KMS-11 (cell line): ENCODE data around the gene IL11.

Source experiments
- H2AFZ ChIP-seq: fragments of 200-600 bp; sonication (generic); 2 replicates; pipeline ENCODE4 v1.6.1; 2016; ENCODE audit warnings: antibody characterized with exemption, mixed run types, low read depth
- H3K27ac ChIP-seq: fragments of 200-600 bp; sonication (generic); 2 replicates; pipeline ENCODE4 v1.6.1; 2016; ENCODE audit warnings: mild to moderate bottlenecking, mixed run types
- H3K27me3 ChIP-seq: fragments of 200-600 bp; sonication (generic); 2 replicates; pipeline ENCODE4 v1.6.1; 2017; ENCODE audit warnings: mild to moderate bottlenecking, low read depth, mixed run types, moderate library complexity; ENCODE audit not compliant: insufficient read depth
- H3K36me3 ChIP-seq: fragments of 200-600 bp; sonication (generic); 2 replicates; pipeline ENCODE4 v1.6.1; 2017; ENCODE audit warnings: mild to moderate bottlenecking, mixed run types; ENCODE audit not compliant: insufficient read depth
- H3K4me1 ChIP-seq: fragments of 200-600 bp; sonication (generic); 2 replicates; pipeline ENCODE4 v1.6.1; 2016; ENCODE audit warnings: mild to moderate bottlenecking, low read depth, mixed run types; ENCODE audit not compliant: poor library complexity, severe bottlenecking
- H3K4me2 ChIP-seq: fragments of 200-600 bp; sonication (generic); 2 replicates; pipeline ENCODE4 v1.7.0; 2016; ENCODE audit warnings: mild to moderate bottlenecking, mixed run types
- H3K4me3 ChIP-seq: fragments of 200-600 bp; sonication (generic); IDR thresholded peaks from 2 replicates; pipeline ENCODE4 v1.6.1; 2017; ENCODE audit warnings: low read depth, low read length, mixed read lengths; ENCODE audit not compliant: insufficient read depth
- H3K79me2 ChIP-seq: fragments of 200-600 bp; sonication (generic); 2 replicates; pipeline ENCODE4 v1.6.1; 2016; ENCODE audit warnings: low read depth, mixed run types; ENCODE audit not compliant: insufficient read depth
- H3K9ac ChIP-seq: fragments of 200-600 bp; sonication (generic); 2 replicates; pipeline ENCODE4 v1.6.1; 2016; ENCODE audit warnings: mild to moderate bottlenecking, mixed run types
- H4K20me1 ChIP-seq: fragments of 200-600 bp; sonication (generic); 2 replicates; pipeline ENCODE4 v1.6.1; 2016; ENCODE audit warnings: mild to moderate bottlenecking, mixed run types; ENCODE audit not compliant: insufficient read depth
- CTCF ChIP-seq: fragments of 200-600 bp; sonication (generic); conservative IDR thresholded peaks from 2 replicates; pipeline ENCODE4 v1.6.1; 2017; ENCODE audit warnings: low read depth, mild to moderate bottlenecking, antibody characterized with exemption, low read length, moderate library complexity, mixed read lengths

Gene IL11

GRCh38 chr19:55340784-55341147 lies 29.5 kb downstream of the IL11 start:
- H3K27me3 ChIP-seq = peaks cover 11% of the 10 kb centered on the region; the same call in 1 of the 2 replicates
- H3K4me1 ChIP-seq = peaks cover 12% of the 10 kb centered on the region
- H4K20me1 ChIP-seq = no peaks in the 10 kb centered on the region
- H3K79me2 ChIP-seq = peaks cover 11% of the 10 kb centered on the region
- peak; percentile 45; the same call in 1 of the 2 replicates for TF ChIP-seq CTCF
- peak overlapping the region; percentile 54 for H3K4me3 ChIP-seq
- H3K9ac ChIP-seq = peak overlapping the region; percentile 77
- H3K36me3 ChIP-seq = no peaks in the 10 kb centered on the region
- H3K4me2 ChIP-seq = peak overlapping the region; percentile 97
- H2AFZ ChIP-seq = peak overlapping the region; percentile 57
- H3K27ac ChIP-seq = peak overlapping the region; percentile 72

DNA sequence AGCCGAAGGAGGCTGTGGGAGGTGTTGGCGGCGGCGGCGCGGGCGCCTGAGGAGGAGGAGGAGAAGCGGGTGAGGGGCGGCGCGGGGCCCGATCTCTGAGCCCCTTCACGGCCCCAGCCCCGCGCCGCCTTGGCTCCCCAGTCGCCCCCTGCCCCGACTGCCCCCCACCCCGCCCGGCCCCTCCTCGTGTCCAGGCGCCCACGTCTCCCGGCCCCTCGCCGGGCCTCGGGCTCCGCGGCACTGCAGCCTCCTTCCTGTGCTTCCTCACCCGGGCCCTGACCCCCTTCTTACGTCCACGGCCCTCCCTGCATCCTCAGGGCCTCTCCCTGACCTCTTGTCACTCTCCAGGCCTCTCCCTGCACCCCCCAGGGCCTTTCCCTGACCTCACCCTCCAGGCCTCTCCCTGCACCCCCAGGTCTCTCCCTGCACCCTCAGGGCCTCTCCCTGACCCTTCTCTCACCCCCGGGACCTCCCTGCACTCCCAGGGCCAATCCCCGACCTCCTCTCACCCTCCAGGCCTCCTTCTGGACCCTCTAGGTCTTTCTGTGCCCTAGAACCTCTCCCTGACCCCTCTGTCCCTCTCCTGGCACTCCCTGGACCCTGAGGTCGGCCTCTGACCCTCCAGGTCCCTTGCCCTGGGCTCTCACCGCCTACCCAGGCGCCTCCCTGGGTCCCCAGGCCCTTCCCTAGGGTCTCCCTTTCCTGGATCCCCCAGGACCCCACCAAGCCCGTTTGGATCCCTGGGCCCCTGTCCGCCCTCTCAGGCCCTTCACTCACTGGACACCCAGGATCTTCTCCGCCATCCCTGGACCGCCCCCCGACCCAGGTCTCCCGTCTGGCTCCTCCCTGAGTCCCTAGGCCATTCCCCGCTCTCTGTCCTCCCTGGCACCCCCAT lies 30.1 kb downstream of the IL11 start:
- Histone ChIP-seq H3K36me3 (no peaks in the 10 kb centered on the region), H3K79me2 (peaks cover 11% of the 10 kb centered on the region), H3K4me3 (peak overlapping the region; percentile 54), H3K4me1 (peaks cover 12% of the 10 kb centered on the region), H2AFZ (peak overlapping the region; percentile 57; the same call in 1 of the 2 replicates), H3K9ac (peak overlapping the region; percentile 77), H3K4me2 (peak overlapping the region; percentile 97), H4K20me1 (no peaks in the 10 kb centered on the region), H3K27ac (peak overlapping the region; percentile 72), H3K27me3 (peaks cover 17% of the 10 kb centered on the region)
- no peak for TF ChIP-seq CTCF

DNA sequence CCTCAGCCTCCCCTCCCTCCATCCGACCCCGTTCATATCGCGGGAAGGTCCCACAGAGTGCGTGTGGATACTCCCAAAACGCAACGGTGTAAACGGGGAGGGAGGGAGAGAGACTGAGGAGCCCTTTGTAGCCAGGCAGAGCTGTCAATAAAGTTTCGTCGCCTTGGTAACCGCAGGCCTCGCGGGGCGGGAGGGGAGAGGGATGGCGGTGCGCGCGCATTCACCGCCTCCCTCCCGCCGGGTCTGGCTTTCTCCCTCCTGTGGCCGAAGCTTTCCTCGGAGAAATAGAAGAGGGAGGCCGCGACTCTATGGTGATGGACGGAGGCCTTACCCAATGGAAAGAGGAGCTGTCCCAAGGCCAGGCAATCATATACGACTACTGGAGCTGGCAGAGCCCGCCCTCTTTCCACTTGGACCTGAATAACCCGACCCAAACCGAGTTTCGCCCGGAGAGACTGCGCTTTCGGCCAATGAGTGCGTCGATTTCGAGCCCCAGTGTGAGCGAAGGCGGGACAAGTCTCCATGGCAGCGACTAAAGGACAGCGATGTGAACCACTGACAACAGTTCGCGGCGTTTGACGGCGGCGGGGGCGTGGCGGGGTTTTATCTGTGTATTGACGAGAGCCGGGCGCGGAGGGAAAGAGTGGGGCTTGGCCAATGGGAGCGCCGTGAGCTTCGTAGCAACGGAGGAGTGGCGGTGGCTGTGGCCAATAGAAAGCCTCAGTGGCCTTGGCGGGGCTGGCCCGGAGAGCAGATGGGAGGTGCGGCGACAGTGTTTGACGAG lies 31.0 kb downstream of the IL11 start, which contains the start of gene KMT5C:
Gene KMT5C (plus strand): TSS at position 772 of the 784 bp plus-strand sequence. CDS start 2,061 bp downstream, outside the sequence.
- Histone ChIP-seq H3K27ac (peak within 1 kb of the TSS; percentile 99), H3K4me1 (peaks cover 12% of the 10 kb centered on the region), H4K20me1 (no peaks in the 10 kb centered on the region), H3K4me2 (peak within 1 kb of the TSS; percentile 99), H3K27me3 (peaks cover 21% of the 10 kb centered on the region), H3K4me3 (peak within 1 kb of the TSS; percentile 54), H3K9ac (peak within 1 kb of the TSS; percentile 99), H3K79me2 (peaks cover 11% of the 10 kb centered on the region), H2AFZ (peak within 1 kb of the TSS; percentile 95), H3K36me3 (no peaks in the 10 kb centered on the region)
- no peak for TF ChIP-seq CTCF

DNA sequence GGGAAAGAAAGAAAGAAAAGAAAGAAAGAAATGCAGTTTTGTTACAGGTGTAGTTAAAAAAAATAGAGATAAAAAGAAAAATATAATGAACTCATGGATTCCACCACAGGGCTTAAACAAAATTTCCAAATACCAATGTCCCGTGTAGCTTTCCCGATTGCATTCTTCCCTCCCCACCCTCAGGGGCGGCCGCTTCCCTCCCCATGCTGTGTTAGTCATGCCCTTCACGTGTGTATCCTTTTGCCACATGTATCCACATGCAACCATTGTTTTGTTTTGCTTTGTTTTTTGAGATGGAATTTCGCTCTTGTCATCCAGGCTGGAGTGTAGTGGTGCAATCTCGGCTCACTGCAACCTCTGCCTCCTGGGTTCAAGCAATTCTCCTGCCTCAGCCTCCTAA lies 34.2 kb downstream of the IL11 start:
- Histone ChIP-seq H2AFZ (no peak overlapping the region), H3K27ac (no peak overlapping the region), H3K27me3 (peaks cover 37% of the 10 kb centered on the region), H3K9ac (no peak overlapping the region), H3K4me2 (no peak overlapping the region), H3K36me3 (no peaks in the 10 kb centered on the region), H3K4me1 (peaks cover 12% of the 10 kb centered on the region), H4K20me1 (no peaks in the 10 kb centered on the region), H3K4me3 (no peak overlapping the region), H3K79me2 (peaks cover 11% of the 10 kb centered on the region)
- TF ChIP-seq CTCF = no peak
